ENCODE results near the gene MYNN.
A peak's percentile ranks its signal among the peaks of the same experiment; 100 is the strongest.

MYNN gene

DNA sequence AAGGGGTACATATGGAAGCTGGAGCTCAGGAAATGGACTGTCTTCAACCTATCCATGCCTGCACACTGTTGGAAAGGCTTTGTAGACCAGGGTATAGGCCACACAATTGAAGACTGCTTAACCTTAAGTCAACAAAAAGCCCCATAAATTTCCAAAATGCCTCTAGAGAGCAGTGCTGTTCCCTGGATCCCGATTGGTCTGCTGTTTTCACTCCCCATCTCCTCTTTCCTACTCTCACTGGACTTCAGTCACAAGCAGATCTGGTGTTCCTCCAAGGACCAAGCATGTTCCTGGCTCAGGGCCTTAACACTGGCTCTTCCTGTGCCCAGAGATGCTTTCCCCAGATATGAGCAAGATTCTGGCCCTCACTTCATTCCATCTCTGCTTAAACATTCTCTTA lies 62.3 kb downstream of the MYNN start:
- TF ChIP-seq, protein P1, sequence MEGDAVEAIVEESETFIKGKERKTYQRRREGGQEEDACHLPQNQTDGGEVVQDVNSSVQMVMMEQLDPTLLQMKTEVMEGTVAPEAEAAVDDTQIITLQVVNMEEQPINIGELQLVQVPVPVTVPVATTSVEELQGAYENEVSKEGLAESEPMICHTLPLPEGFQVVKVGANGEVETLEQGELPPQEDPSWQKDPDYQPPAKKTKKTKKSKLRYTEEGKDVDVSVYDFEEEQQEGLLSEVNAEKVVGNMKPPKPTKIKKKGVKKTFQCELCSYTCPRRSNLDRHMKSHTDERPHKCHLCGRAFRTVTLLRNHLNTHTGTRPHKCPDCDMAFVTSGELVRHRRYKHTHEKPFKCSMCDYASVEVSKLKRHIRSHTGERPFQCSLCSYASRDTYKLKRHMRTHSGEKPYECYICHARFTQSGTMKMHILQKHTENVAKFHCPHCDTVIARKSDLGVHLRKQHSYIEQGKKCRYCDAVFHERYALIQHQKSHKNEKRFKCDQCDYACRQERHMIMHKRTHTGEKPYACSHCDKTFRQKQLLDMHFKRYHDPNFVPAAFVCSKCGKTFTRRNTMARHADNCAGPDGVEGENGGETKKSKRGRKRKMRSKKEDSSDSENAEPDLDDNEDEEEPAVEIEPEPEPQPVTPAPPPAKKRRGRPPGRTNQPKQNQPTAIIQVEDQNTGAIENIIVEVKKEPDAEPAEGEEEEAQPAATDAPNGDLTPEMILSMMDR (IDR thresholded peaks at IDR 0.05; ENCODE audit: control extremely low read depth, extremely low read depth, low read depth, missing control alignments), result no peak
- ChIA-PET CTCF (interaction anchor here (0.7 to 1.5 kb wide), 7 partner anchors 8 to 38 kb away, joined by 3 to 5 read pairs (median 3); no protein-coding TSS in a partner anchor), POLR2A (no interaction called here)
- DNase-seq (ENCODE audit: extremely low spot score), result no peak

DNA sequence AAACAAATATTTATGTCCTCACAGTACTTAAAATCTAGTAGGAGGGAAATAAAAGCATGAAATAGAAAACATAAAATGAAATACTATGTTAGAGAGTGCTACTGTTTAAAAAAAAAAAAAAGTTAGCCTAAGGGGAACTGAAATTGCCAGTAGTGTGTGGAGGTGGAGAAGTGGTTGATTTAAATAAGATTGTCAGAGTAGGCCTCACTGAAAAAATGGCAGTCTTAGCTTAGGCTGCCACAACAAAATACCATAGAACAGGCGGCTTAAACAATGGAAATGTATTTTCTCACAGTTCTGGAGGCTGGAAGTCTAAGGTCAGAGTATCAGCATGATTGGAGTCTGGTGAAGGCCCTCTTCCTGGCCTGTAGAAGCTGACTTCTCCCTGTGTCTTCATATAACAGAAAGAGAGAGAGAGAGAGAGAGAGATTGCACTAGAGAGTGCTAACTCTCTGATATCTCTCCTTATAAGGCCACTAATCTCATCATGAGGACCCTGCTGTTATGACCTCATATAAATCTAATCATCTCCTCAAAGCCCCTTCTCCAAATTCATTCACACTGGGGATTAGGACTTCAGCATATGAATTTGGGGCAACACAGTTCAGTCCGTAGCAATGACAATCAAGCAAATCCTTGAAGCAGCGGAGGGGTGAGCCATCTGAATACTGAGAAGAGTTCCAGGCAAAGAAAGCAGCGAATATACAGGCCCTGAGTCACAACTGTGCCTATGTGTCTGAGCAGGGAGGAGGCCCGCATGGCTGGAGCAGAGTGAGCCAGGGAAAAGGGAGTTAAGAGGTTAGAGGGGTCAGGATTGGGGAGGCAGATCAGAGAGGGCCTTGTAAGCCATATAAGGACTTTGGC lies 63.1 kb downstream of the MYNN start:
- peak; percentile 66 for DNase-seq (ENCODE audit: extremely low spot score)
- TF ChIP-seq, protein P1 (IDR thresholded peaks at IDR 0.05; ENCODE audit: control extremely low read depth, extremely low read depth, low read depth, missing control alignments), result no peak
- CTCF ChIA-PET, result interaction anchor here (0.9 to 1.4 kb wide), 3 partner anchors 9 to 27 kb away, joined by 3 to 4 read pairs (median 3); no protein-coding TSS in a partner anchor
- POLR2A ChIA-PET, result no interaction called here

DNA sequence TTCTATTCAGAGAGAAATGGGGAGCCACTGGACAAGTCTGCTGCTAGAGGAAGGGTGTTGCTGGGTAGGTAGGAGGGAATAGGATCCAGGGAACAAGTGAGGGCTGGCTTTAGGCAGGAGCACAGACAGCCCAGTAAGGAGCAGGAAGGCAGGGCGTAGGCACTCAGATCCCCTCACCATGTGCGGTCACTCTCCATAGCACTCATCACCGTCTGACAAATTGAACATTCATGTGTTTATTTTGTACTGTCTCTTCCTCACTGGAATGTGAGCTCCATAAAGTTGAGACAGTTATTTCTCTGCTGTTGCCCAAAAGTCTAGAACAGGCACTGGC lies 63.7 kb downstream of the MYNN start:
- no peak for DNase-seq (ENCODE audit: extremely low spot score)
- CTCF ChIA-PET, result no interaction called here
- TF ChIP-seq, protein P1 (IDR thresholded peaks at IDR 0.05; ENCODE audit: control extremely low read depth, extremely low read depth, low read depth, missing control alignments), result no peak
- POLR2A ChIA-PET, result no interaction called here

DNA sequence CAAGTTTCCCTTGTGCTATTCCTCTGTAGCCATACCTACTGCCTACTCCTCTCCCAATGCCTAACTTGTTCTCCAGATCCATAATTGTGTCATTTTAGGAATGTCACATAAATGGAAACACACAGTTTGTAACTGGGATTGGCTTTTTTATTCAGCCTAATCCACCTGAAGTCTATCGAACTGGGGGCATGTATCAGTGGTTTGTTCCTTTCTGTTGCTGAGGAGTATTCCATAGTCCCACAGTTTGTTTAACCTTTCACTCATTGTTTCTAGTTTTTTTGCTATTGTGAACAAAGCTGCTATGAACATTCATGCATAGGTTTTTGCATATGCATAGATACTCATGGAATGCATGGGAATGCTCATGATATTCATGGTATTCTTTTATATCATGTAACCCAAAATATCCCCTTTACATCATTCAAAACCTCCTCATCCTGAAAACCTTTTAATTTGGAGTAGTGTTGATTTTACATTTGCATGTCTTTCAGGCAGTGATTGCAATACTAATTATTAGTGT lies 65.4 kb downstream of the MYNN start:
- ChIA-PET CTCF (interaction anchor here (2.7 kb wide), 1 partner anchor 25 kb away, joined by 13 read pairs; no protein-coding TSS in a partner anchor), POLR2A (no interaction called here)
- DNase-seq (ENCODE audit: extremely low spot score), result no peak
- TF ChIP-seq, protein P1 (IDR thresholded peaks at IDR 0.05; ENCODE audit: control extremely low read depth, extremely low read depth, low read depth, missing control alignments), result no peak
